Naive thymus-derived CD8-positive, alpha-beta T cell (primary cell): ENCODE data around the gene CDHR5. TPM values are rescaled to one million over a fixed set of nuclear protein-coding genes. Genes with fewer than 3 reads are reported as not detected.
A peak's percentile ranks its signal among the peaks of the same experiment; 100 is the strongest.

Source experiments
- microRNA-seq: library from miRNA; unstranded; fragments of <30 nt; microRNA quantifications from one replicate; pipeline ENCODE4 v1.2.0, GENCODE V29; 2022; ENCODE audit warnings: borderline microRNAs expressed
- polyA plus RNA-seq, 3 donors: library from polyadenylated mRNA; unstranded; fragments of 300-500 nt; fragmentation: Illumina TruSeq; gene quantifications; one replicate each; pipeline ENCODE4 v1.2.3, GENCODE V29; 2021
- total RNA-seq, 8 experiments: library from RNA in 2 of 8; stranded (reverse) in 2 of 8; gene quantifications; one replicate each; pipeline ENCODE4 v1.2.3 and lab custom pipeline; 2021 to 2026

The CDHR5 gene
- total and polyA plus RNA-seq, 5 experiments from 2014 or later, result not detected

Small RNA genes within 50 kb of the gene (microRNA-seq; reads per million reads assigned to microRNA genes)
- gene MIR210, result 65.4 reads per million, percentile 58 among the genes with 10 or more reads in this experiment

Other genes with a start within 250 kb of the CDHR5 start
- under 1 TPM; 0.16 to 0.29 TPM for gene PKP3, start 230.7 kb downstream of the CDHR5 start, total RNA-seq
- under 1 TPM in 2 of 3 donors, not detected in 1; 0.15 to 0.47 TPM for gene PKP3, start 230.7 kb downstream of the CDHR5 start, polyA plus RNA-seq
- 100 to 1,000 TPM; 332 to 337 TPM for gene SIGIRR, start 210.0 kb downstream of the CDHR5 start, total RNA-seq
- gene SIGIRR, start 210.0 kb downstream of the CDHR5 start, polyA plus RNA-seq, result 100 to 1,000 TPM; 195 to 233 (median 206) TPM
- 10 to 100 TPM; 70.1 to 78.6 TPM for gene ANO9, start 182.9 kb downstream of the CDHR5 start, total RNA-seq
- 1 to 10 TPM; 4.8 to 8.6 (median 7.3) TPM for gene ANO9, start 182.9 kb downstream of the CDHR5 start, polyA plus RNA-seq
- 10 to 100 TPM; 25.9 to 30.2 TPM for gene PTDSS2, start 174.7 kb downstream of the CDHR5 start, total RNA-seq
- gene PTDSS2, start 174.7 kb downstream of the CDHR5 start, polyA plus RNA-seq, result 10 to 100 TPM in 2 of 3 donors, 1 to 10 TPM in 1; 9.0 to 13.0 (median 11.6) TPM
- gene RNH1, start 117.7 kb downstream of the CDHR5 start, total RNA-seq, result 100 to 1,000 TPM; 102 to 107 TPM
- gene RNH1, start 117.7 kb downstream of the CDHR5 start, polyA plus RNA-seq, result 100 to 1,000 TPM; 152 to 198 (median 170) TPM
- 10 to 100 TPM; 36.2 to 40.7 TPM for gene HRAS, start 89.4 kb downstream of the CDHR5 start, total RNA-seq
- gene HRAS, start 89.4 kb downstream of the CDHR5 start, polyA plus RNA-seq, result 10 to 100 TPM in 2 of 3 donors, 1 to 10 TPM in 1; 8.6 to 26.7 (median 15.3) TPM
- gene LRRC56, start 87.4 kb downstream of the CDHR5 start, total RNA-seq, result 1 to 10 TPM; 4.4 to 5.2 TPM
- gene LRRC56, start 87.4 kb downstream of the CDHR5 start, polyA plus RNA-seq, result 1 to 10 TPM in 1 of 3 donors, under 1 TPM in 2; 0.32 to 1.1 (median 0.44) TPM
- gene LMNTD2, start 64.2 kb downstream of the CDHR5 start, total RNA-seq, result 1 to 10 TPM; 6.5 to 7.2 TPM
- gene LMNTD2, start 64.2 kb downstream of the CDHR5 start, polyA plus RNA-seq, result 1 to 10 TPM in 1 of 3 donors, under 1 TPM in 2; 0.96 to 1.9 (median 0.99) TPM
- gene RASSF7, start 64.0 kb downstream of the CDHR5 start, total RNA-seq, result 10 to 100 TPM; 33.7 to 37.6 TPM
- gene RASSF7, start 64.0 kb downstream of the CDHR5 start, polyA plus RNA-seq, result 10 to 100 TPM; 22.5 to 32.3 (median 24.2) TPM
- 10 to 100 TPM; 48.9 to 54.7 TPM for gene PHRF1, start 48.5 kb downstream of the CDHR5 start, total RNA-seq
- 10 to 100 TPM in 1 of 3 donors, 1 to 10 TPM in 2; 3.5 to 19.8 (median 6.7) TPM for gene PHRF1, start 48.5 kb downstream of the CDHR5 start, polyA plus RNA-seq
- gene IRF7, start 9.0 kb downstream of the CDHR5 start, total RNA-seq, result 10 to 100 TPM; 55.0 to 55.2 TPM
- gene IRF7, start 9.0 kb downstream of the CDHR5 start, polyA plus RNA-seq, result 10 to 100 TPM; 19.8 to 38.6 (median 25.3) TPM
- gene SCT, start 2.2 kb upstream of the CDHR5 start, total RNA-seq, result not detected
- not detected for gene SCT, start 2.2 kb upstream of the CDHR5 start, polyA plus RNA-seq
- gene DRD4, start 12.3 kb upstream of the CDHR5 start, total RNA-seq, result 1 to 10 TPM; 1.2 to 1.4 TPM
- gene DRD4, start 12.3 kb upstream of the CDHR5 start, polyA plus RNA-seq, result not detected
- 10 to 100 TPM; 46.5 to 51.0 TPM for gene DEAF1, start 70.3 kb upstream of the CDHR5 start, total RNA-seq
- gene DEAF1, start 70.3 kb upstream of the CDHR5 start, polyA plus RNA-seq, result 10 to 100 TPM; 27.0 to 58.2 (median 27.9) TPM
- 10 to 100 TPM; 46.0 to 49.2 TPM for gene TMEM80, start 70.9 kb upstream of the CDHR5 start, total RNA-seq
- 10 to 100 TPM; 22.2 to 44.6 (median 32.4) TPM for gene TMEM80, start 70.9 kb upstream of the CDHR5 start, polyA plus RNA-seq
- 1 to 10 TPM; 8.2 to 9.7 TPM for gene EPS8L2, start 81.3 kb upstream of the CDHR5 start, total RNA-seq
- gene EPS8L2, start 81.3 kb upstream of the CDHR5 start, polyA plus RNA-seq, result 10 to 100 TPM in 2 of 3 donors, 1 to 10 TPM in 1; 9.6 to 20.4 (median 14.8) TPM
- gene TALDO1, start 122.5 kb upstream of the CDHR5 start, total RNA-seq, result 100 to 1,000 TPM; 120 to 124 TPM
- gene TALDO1, start 122.5 kb upstream of the CDHR5 start, polyA plus RNA-seq, result 100 to 1,000 TPM; 160 to 173 (median 166) TPM
- 10 to 100 TPM; 57.0 to 65.6 TPM for gene GATD1, start 152.5 kb upstream of the CDHR5 start, total RNA-seq
- 10 to 100 TPM in 2 of 3 donors, 1 to 10 TPM in 1; 7.2 to 20.7 (median 12.8) TPM for gene GATD1, start 152.5 kb upstream of the CDHR5 start, polyA plus RNA-seq
- gene CEND1, start 165.1 kb upstream of the CDHR5 start, total RNA-seq, result not detected
- not detected for gene CEND1, start 165.1 kb upstream of the CDHR5 start, polyA plus RNA-seq
- gene SLC25A22, start 173.3 kb upstream of the CDHR5 start, total RNA-seq, result 10 to 100 TPM; 18.1 to 19.2 TPM
- gene SLC25A22, start 173.3 kb upstream of the CDHR5 start, polyA plus RNA-seq, result 10 to 100 TPM in 1 of 3 donors, 1 to 10 TPM in 2; 6.4 to 16.4 (median 6.5) TPM
- 10 to 100 TPM; 37.7 to 40.7 TPM for gene PIDD1, start 180.3 kb upstream of the CDHR5 start, total RNA-seq
- 1 to 10 TPM; 2.5 to 6.6 (median 4.1) TPM for gene PIDD1, start 180.3 kb upstream of the CDHR5 start, polyA plus RNA-seq
- 1,000 to 10,000 TPM; 5,498 to 5,522 TPM for gene RPLP2, start 185.0 kb upstream of the CDHR5 start, total RNA-seq
- 1,000 to 10,000 TPM; 4,080 to 5,338 (median 4,376) TPM for gene RPLP2, start 185.0 kb upstream of the CDHR5 start, polyA plus RNA-seq
- gene PNPLA2, start 194.0 kb upstream of the CDHR5 start, total RNA-seq, result 100 to 1,000 TPM; 248 to 251 TPM
- gene PNPLA2, start 194.0 kb upstream of the CDHR5 start, polyA plus RNA-seq, result 10 to 100 TPM; 20.5 to 42.7 (median 31.5) TPM
- under 1 TPM; 0.60 to 0.85 TPM for gene CRACR2B, start 203.0 kb upstream of the CDHR5 start, total RNA-seq
- gene CRACR2B, start 203.0 kb upstream of the CDHR5 start, polyA plus RNA-seq, result under 1 TPM in 1 of 3 donors, not detected in 2; 0.18 TPM
- gene CD151, start 208.0 kb upstream of the CDHR5 start, total RNA-seq, result 10 to 100 TPM; 20.8 to 24.3 TPM
- gene CD151, start 208.0 kb upstream of the CDHR5 start, polyA plus RNA-seq, result 10 to 100 TPM in 2 of 3 donors, 1 to 10 TPM in 1; 9.4 to 11.2 (median 10.2) TPM
- gene POLR2L, start 217.6 kb upstream of the CDHR5 start, total RNA-seq, result 10 to 100 TPM; 50.3 to 50.6 TPM
- gene POLR2L, start 217.6 kb upstream of the CDHR5 start, polyA plus RNA-seq, result 100 to 1,000 TPM in 1 of 3 donors, 10 to 100 TPM in 2; 96.5 to 102 (median 99.7) TPM
- 1 to 10 TPM; 6.0 to 8.9 TPM for gene TSPAN4, start 217.9 kb upstream of the CDHR5 start, total RNA-seq
- 10 to 100 TPM in 1 of 3 donors, 1 to 10 TPM in 2; 7.2 to 12.8 (median 8.3) TPM for gene TSPAN4, start 217.9 kb upstream of the CDHR5 start, polyA plus RNA-seq